Esophagus muscularis mucosa (tissue), 3 donors: ENCODE measurements around the gene PNRC2.

Experiments
- CTCF ChIP-seq, 3 experiments: fragments of 200-600 bp in 2 of 3; fragments of 450-650 bp in 1 of 3; sonication (generic) in 2 of 3; IDR thresholded peaks; one replicate each; pipeline ENCODE4 v1.5.1; 2017 to 2019; ENCODE audit warnings: antibody characterized with exemption in 3 of 3, mild to moderate bottlenecking in 2 of 3, moderate library complexity in 1 of 3
- POLR2A ChIP-seq: fragments of 450-650 bp; IDR thresholded peaks from one replicate; pipeline ENCODE4 v1.6.1; 2017; ENCODE audit warnings: antibody characterized with exemption, moderate library complexity, mild to moderate bottlenecking, low read depth
- POLR2AphosphoS5 ChIP-seq, 2 donors: sonication (generic); formaldehyde crosslinking; IDR thresholded peaks; one replicate each; pipeline ENCODE4 v1.6.1; 2017; ENCODE audit warnings: antibody characterized with exemption in 2 of 2

DNA sequence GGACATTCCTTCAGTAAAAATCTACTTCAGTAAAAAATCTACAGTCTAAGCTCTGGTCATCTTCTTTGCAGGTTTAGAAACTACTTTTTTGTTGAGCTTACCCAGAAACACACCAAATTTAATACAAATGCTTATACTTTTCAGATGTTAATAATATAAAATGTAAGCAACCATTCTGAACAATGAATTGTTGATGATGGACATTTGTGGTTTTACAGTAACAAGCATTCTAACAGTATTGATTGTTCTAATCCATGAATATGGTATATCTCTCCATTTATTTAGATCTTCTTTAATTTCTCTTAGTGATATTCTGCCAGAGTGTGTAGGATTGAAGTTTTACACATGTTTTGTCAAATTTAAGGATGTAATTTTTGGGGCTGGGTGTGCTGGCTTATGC is 47.5 kb downstream of the PNRC2 start:
- TF ChIP-seq CTCF (IDR thresholded peaks at IDR 0.05): no peak
- TF ChIP-seq POLR2A: no peak
- TF ChIP-seq POLR2AphosphoS5 (IDR thresholded peaks at IDR 0.05): no peak
